H1 (cell line): ENCODE results near the gene SPINT1. TPM values are rescaled to one million over a fixed set of nuclear protein-coding genes. Genes with fewer than 3 reads are reported as not detected.

Experiments used
- BRCA1 ChIP-seq: IDR thresholded peaks from 2 replicates; pipeline ENCODE4 v1.6.1; 2012; ENCODE audit warnings: low read depth, low read length, improper control_type of control experiment
- CHD7 ChIP-seq: fragments of 300-600 bp; sonication (generic); IDR thresholded peaks from 2 replicates; pipeline ENCODE4 v1.7.1; 2012; ENCODE audit warnings: low read length, moderate library complexity, mild to moderate bottlenecking, inconsistent platforms; ENCODE audit not compliant: insufficient replicate concordance
- CTCF ChIP-seq, 3 experiments: IDR thresholded peaks; 1 replicate in 2 of 3; 2 replicates in 1 of 3; pipeline versions ENCODE4 v1.5.1 to v1.6.1; 2011; ENCODE audit warnings: low read length in 3 of 3, mild to moderate bottlenecking in 3 of 3, inconsistent platforms in 2 of 3, low read depth in 1 of 3, moderate library complexity in 1 of 3; ENCODE audit not compliant: insufficient read depth in 1 of 3; ENCODE audit errors: control extremely low read depth in 1 of 3
- FOSL1 ChIP-seq: IDR thresholded peaks from 2 replicates; pipeline ENCODE4 v1.6.1; 2011; ENCODE audit warnings: mild to moderate bottlenecking, low read depth, low read length, moderate library complexity; ENCODE audit not compliant: insufficient read depth
- SUZ12 ChIP-seq: fragments of 200-600 bp; sonication (generic); IDR thresholded peaks from 2 replicates; pipeline ENCODE4 v1.6.1; 2012; ENCODE audit warnings: mild to moderate bottlenecking, inconsistent platforms, low read length, moderate library complexity, mixed read lengths
- USF2 ChIP-seq: IDR thresholded peaks from 2 replicates; pipeline ENCODE4 v1.6.1; 2011; ENCODE audit warnings: low read length, improper control_type of control experiment
- polyA plus RNA-seq, 7 experiments: library from polyadenylated mRNA; depleted of rRNA in 3 of 7; stranded (reverse) in 5 of 7; unstranded in 2 of 7; fragments of >200 nt in 5 of 7; fragments of 200-250 nt in 2 of 7; gene quantifications; 1 replicate in 5 of 7; 2 replicates in 1 of 7; 4 replicates in 1 of 7; pipeline versions ENCODE4 v1.2.1 to v1.2.3, GENCODE V29; 2011 to 2013; ENCODE audit warnings: missing spikeins in 2 of 7, mixed read lengths in 2 of 7
- total RNA-seq: library from RNA; stranded (reverse); fragmentation: NEBNext Ultra II Directional; extraction: Animal tissue kit (Norgen Biotek cat#: 25700); gene quantifications from 2 replicates; pipeline ENCODE4 v1.2.1, GENCODE V29; 2021

Gene SPINT1
- total and polyA plus RNA-seq, 2 of the 8 experiments (the other 6 are each of a cell fraction or from before 2014, with no cell fraction given), result 117 to 155 TPM

GRCh38 chr15:40823572-40824343 lies 20.1 kb upstream of the SPINT1 start (continued):
- TF ChIP-seq CTCF (IDR thresholded peaks at IDR 0.05; ENCODE audit: control extremely low read depth in 1 of 3, insufficient read depth in 1 of 3, low read depth in 1 of 3, low read length in 3 of 3) (no peak), BRCA1 (no peak), CHD7 (no peak), SUZ12 (no peak), FOSL1 (no peak), USF2 (no peak)
